Measurements from ENCODE around the gene NSUN3. TPM values are rescaled to one million over a fixed set of nuclear protein-coding genes. Genes with fewer than 3 reads are reported as not detected.

Gene NSUN3
- total and polyA plus RNA-seq, 10 of the 15 experiments (the other 5 are each of a cell fraction or from before 2014, with no cell fraction given): 9.1 to 20.3 (median 11.7) TPM

DNA sequence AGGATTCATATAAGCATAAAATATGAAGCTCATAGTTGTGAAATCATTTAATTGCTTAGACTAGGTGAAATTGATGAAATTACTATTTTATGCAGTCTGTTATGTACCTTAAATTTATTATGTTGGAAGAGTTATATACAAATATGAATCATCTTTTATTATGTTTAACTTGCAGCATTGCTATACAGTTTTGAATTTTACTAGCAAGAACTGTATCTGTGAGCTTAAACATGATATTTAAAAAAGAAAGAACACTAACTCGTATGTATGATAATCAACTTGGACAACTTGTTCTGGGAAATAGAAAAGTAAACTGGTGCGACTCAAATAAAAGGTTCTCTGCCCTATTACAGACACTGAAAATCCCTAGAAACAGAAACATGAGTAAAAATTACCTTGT, 36.2 kb upstream of the NSUN3 start:
- 93% methylated on average over 2 of the region's 2 CpGs for WGBS (ENCODE audit: insufficient coverage, insufficient replicate concordance, low lambda C conversion rate, missing lambda C conversion rate)
- ChIA-PET POLR2A (no interaction called here), CTCF (interaction anchor here (1.1 to 2.0 kb wide), 2 partner anchors 10 to 11 kb away, joined by 3 to 9 read pairs; no protein-coding TSS in a partner anchor), RAD21 (ENCODE audit: unreplicated experiment) (no interaction called here), SMC1A (ENCODE audit: uncharacterized antibody, unreplicated experiment) (interaction anchor here (0.9 to 1.0 kb wide), 2 partner anchors 8 to 15 kb away, joined by 3 read pairs; no protein-coding TSS in a partner anchor)
- no peaks in the 10 kb centered on the region for H3K4me1 ChIP-seq (ENCODE audit: control insufficient read depth, insufficient read depth, low read length)
- DNase-seq (ENCODE audit: low read depth, low spot score) (no peak), ATAC-seq (no peak), FAIRE-seq (no peak)
- no peaks in the 10 kb centered on the region for H3K9me3 ChIP-seq (replicated peaks; ENCODE audit: control insufficient read depth, insufficient read depth, low read length)
- no peaks in the 10 kb centered on the region for H3K36me3 ChIP-seq (ENCODE audit: control insufficient read depth in 2 of 2, insufficient read depth in 2 of 2, low read length in 1 of 2)
- TF ChIP-seq LARP7 (IDR thresholded peaks at IDR 0.05): no peak
- TF ChIP-seq FOXK2 (IDR thresholded peaks at IDR 0.05): no peak
- no peak for TF ChIP-seq TARDBP (IDR thresholded peaks at IDR 0.05; ENCODE audit: borderline replicate concordance)
- no peak for TF ChIP-seq YBX1 (IDR thresholded peaks at IDR 0.05)
- no peak for TF ChIP-seq SIX5 (IDR thresholded peaks at IDR 0.05; ENCODE audit: low read depth, low read length, severe bottlenecking)
- no peak for TF ChIP-seq SUPT20H (IDR thresholded peaks at IDR 0.05; ENCODE audit: borderline replicate concordance, control insufficient read depth, low read depth, low read length)
- TF ChIP-seq EP300 (IDR thresholded peaks at IDR 0.05; ENCODE audit: borderline replicate concordance in 1 of 2, control insufficient read depth in 1 of 2, low read depth in 2 of 2, low read length in 2 of 2): no peak
- no peak for TF ChIP-seq CTCF (IDR thresholded peaks at IDR 0.05 in 2 of 3, conservative IDR thresholded peaks at IDR 0.05 in 1 of 3; ENCODE audit: control insufficient read depth in 2 of 3, extremely low read depth in 1 of 3, insufficient read depth in 1 of 3, low read depth in 3 of 3, low read length in 3 of 3)
- TF ChIP-seq, protein P1, sequence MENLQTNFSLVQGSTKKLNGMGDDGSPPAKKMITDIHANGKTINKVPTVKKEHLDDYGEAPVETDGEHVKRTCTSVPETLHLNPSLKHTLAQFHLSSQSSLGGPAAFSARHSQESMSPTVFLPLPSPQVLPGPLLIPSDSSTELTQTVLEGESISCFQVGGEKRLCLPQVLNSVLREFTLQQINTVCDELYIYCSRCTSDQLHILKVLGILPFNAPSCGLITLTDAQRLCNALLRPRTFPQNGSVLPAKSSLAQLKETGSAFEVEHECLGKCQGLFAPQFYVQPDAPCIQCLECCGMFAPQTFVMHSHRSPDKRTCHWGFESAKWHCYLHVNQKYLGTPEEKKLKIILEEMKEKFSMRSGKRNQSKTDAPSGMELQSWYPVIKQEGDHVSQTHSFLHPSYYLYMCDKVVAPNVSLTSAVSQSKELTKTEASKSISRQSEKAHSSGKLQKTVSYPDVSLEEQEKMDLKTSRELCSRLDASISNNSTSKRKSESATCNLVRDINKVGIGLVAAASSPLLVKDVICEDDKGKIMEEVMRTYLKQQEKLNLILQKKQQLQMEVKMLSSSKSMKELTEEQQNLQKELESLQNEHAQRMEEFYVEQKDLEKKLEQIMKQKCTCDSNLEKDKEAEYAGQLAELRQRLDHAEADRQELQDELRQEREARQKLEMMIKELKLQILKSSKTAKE (IDR thresholded peaks at IDR 0.05; ENCODE audit: low read depth, poor library complexity, severe bottlenecking): no peak
- TF ChIP-seq TCF7 (IDR thresholded peaks at IDR 0.05; ENCODE audit: borderline replicate concordance): no peak
- TF ChIP-seq CREM (IDR thresholded peaks at IDR 0.05; ENCODE audit: low read depth): no peak
- TF ChIP-seq ZNF274 (IDR thresholded peaks at IDR 0.05; ENCODE audit: insufficient read depth, insufficient read length): no peak
- TF ChIP-seq ESRRA (IDR thresholded peaks at IDR 0.05; ENCODE audit: low read length): no peak
- H4K20me1 ChIP-seq (ENCODE audit: control insufficient read depth, insufficient read depth): no peaks in the 10 kb centered on the region
- H3K27me3 ChIP-seq (replicated peaks in 1 of 2; ENCODE audit: control insufficient read depth in 2 of 2, insufficient read depth in 2 of 2, low read length in 1 of 2): no peaks in the 10 kb centered on the region
- no peak overlapping the region for H3K27ac ChIP-seq (ENCODE audit: control insufficient read depth, insufficient read depth)
- no peak overlapping the region for H3K4me2 ChIP-seq (ENCODE audit: control insufficient read depth, insufficient read depth)
- no peak overlapping the region for H3K4me3 ChIP-seq
- H3K9ac ChIP-seq (ENCODE audit: control insufficient read depth, insufficient read depth, low read length): no peak overlapping the region
- in situ Hi-C loops (cut with MboI) (no loop called here), intact Hi-C loops (cut with micrococcal nuclease; ENCODE audit: unreplicated experiment) (no loop called here)
- H2AFZ ChIP-seq (ENCODE audit: control insufficient read depth, low read depth, low read length): no peak overlapping the region
- BruUV-seq (replicated peaks): no TSS peak
- no peaks in the 10 kb centered on the region for H3K79me2 ChIP-seq (ENCODE audit: control insufficient read depth, insufficient read depth, low read length)
